Measurements from ENCODE around the gene STRA8. TPM values are rescaled to one million over a fixed set of nuclear protein-coding genes. Genes with fewer than 3 reads are reported as not detected.
A peak's percentile ranks its signal among the peaks of the same experiment; 100 is the strongest.
"Not testable (repeated sequence)": the region's sequence is repeated elsewhere in the genome, so short reads cannot be mapped to it uniquely, and the experiment has no call there.

STRA8 gene
- total RNA-seq, 4 donors from 2014 or later, result not detected

GRCh38 chr7:135209225-135209834, 24.3 kb upstream of the STRA8 start:
- Histone ChIP-seq H3K27ac (no peak overlapping the region), H3K4me1 (peaks cover 0 to 22% (median 1%) of the 10 kb centered on the region in 4 donors), H3K36me3 (peaks cover 0 to 12% (median 0%) of the 10 kb centered on the region in 3 donors), H3K4me3 (no peak overlapping the region), H3K27me3 (no peaks in the 10 kb centered on the region), H3K9me3 (no peaks in the 10 kb centered on the region)
- TF ChIP-seq POLR2A (IDR thresholded peaks at IDR 0.05), result no peak
- TF ChIP-seq, protein P1, sequence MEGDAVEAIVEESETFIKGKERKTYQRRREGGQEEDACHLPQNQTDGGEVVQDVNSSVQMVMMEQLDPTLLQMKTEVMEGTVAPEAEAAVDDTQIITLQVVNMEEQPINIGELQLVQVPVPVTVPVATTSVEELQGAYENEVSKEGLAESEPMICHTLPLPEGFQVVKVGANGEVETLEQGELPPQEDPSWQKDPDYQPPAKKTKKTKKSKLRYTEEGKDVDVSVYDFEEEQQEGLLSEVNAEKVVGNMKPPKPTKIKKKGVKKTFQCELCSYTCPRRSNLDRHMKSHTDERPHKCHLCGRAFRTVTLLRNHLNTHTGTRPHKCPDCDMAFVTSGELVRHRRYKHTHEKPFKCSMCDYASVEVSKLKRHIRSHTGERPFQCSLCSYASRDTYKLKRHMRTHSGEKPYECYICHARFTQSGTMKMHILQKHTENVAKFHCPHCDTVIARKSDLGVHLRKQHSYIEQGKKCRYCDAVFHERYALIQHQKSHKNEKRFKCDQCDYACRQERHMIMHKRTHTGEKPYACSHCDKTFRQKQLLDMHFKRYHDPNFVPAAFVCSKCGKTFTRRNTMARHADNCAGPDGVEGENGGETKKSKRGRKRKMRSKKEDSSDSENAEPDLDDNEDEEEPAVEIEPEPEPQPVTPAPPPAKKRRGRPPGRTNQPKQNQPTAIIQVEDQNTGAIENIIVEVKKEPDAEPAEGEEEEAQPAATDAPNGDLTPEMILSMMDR (IDR thresholded peaks at IDR 0.05), result no peak
- no peak for DNase-seq

DNA sequence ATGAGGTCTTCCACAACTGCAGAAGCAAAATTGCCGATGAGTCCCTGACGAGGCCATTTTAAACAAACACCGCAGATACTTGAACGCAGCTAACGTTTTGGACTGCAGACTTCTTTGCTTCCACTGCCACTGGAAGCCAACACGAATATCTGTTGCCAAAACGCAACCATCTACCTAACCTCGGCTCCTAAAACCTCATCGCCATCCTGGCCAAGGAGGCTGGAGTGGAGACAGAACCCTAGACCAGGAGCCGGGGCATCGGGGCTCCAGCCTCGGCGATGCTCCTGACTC, 22.8 kb upstream of the STRA8 start:
- Histone ChIP-seq H3K36me3 (peaks cover 0 to 3% (median 0%) of the 10 kb centered on the region in 3 donors), H3K9me3 (no peaks in the 10 kb centered on the region), H3K4me3 (peak overlapping the region; percentile 60 to 87 (median 74)), H3K4me1 (peaks cover 0 to 22% (median 1%) of the 10 kb centered on the region in 4 donors), H3K27me3 (no peaks in the 10 kb centered on the region), H3K27ac (peak overlapping the region; percentile 67 to 90 (median 83))
- DNase-seq, result peak in 1 of 3 donors; percentile 29
- TF ChIP-seq, protein P1 (IDR thresholded peaks at IDR 0.05), result no peak
- no peak for TF ChIP-seq POLR2A (IDR thresholded peaks at IDR 0.05)

GRCh38 chr7:135211179-135211945, 22.3 kb upstream of the STRA8 start, which contains the start of gene WDR91:
Gene WDR91 (minus strand): TSS chr7:135211526. CDS start chr7:135211502, 24 bp downstream.
- peaks cover 0 to 22% (median 1%) of the 10 kb centered on the region in 4 donors for H3K4me1 ChIP-seq
- H3K36me3 ChIP-seq, result no peaks in the 10 kb centered on the region
- H3K27ac ChIP-seq, result peak within 1 kb of the TSS; percentile 67 to 90 (median 83)
- no peaks in the 10 kb centered on the region for H3K27me3 ChIP-seq
- peak; percentile 38 to 78 for TF ChIP-seq POLR2A (IDR thresholded peaks at IDR 0.05)
- TF ChIP-seq, protein P1 (IDR thresholded peaks at IDR 0.05), result peak in 1 of 6 experiments; percentile 17
- peak; percentile 94 to 99 (median 98) for DNase-seq
- H3K9me3 ChIP-seq, result no peaks in the 10 kb centered on the region
- H3K4me3 ChIP-seq, result peak within 1 kb of the TSS; percentile 60 to 87 (median 74)

DNA sequence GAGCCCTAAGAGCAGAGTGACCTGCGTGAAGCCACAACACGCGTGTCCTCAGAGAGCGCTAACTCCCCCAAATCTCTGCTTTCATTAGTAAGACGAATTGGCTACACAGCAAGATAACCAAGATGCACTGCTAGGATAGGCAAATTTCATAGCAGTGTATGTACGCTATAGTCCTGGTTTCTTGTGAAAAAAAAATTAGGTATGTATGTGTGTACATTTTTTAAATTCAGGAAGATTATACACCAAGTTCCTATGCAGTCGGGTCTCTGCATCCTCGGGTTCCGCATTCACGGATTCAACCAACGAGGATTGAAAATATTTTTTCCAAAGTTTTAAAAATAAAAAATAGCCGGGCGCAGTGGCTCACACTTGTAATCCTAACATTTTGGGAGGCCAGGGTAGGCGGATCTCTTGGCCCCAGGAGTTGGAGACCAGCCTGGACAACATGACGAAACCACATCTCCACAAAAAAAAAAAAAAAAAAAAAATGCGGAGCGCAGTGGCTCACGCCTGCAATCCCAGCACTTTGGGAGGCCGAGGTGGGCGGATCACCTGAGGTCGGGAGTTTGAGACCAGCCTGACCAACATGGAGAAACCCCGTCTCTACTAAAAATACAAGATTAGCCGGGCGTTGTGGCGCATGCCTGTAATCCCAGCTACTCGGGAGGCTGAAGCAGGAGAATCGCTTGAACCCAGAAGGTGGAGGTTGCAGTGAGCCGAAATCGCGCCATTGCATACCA, 21.5 kb upstream of the STRA8 start:
- peak overlapping the region; percentile 60 to 87 (median 74) for H3K4me3 ChIP-seq
- H3K9me3 ChIP-seq, H3K27me3 ChIP-seq, H3K36me3 ChIP-seq: not testable (repeated sequence)
- H3K4me1 ChIP-seq, result peaks cover 0 to 22% (median 1%) of the 10 kb centered on the region in 4 donors
- H3K27ac ChIP-seq, result peak overlapping the region; percentile 67 to 90 (median 83)
- DNase-seq, result peak in 1 of 3 donors; percentile 22

DNA sequence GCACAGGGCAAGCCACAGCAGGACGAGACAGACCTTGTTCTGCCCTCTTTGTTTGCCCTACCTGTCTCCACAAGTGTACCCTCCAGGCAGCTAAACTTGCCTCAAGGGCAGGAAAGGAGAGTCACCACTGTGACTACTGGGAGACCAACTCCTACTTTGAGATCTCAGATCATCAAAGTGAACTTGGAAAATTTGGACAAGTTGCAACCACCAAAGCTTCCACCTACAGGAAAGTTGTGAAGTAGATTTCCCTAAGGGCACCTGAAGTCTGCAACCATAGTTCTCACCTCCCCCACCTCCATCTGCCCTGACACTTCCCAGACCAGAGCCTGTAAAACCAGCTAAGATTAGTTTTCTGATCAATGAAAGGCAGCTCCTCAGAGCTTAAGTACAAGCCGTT, 19.8 kb upstream of the STRA8 start:
- H3K36me3 ChIP-seq, result no peaks in the 10 kb centered on the region
- no peaks in the 10 kb centered on the region for H3K9me3 ChIP-seq
- peaks cover 0 to 16% (median 1%) of the 10 kb centered on the region in 4 donors for H3K4me1 ChIP-seq
- TF ChIP-seq, protein P1 (IDR thresholded peaks at IDR 0.05), result no peak
- no peak for TF ChIP-seq POLR2A (IDR thresholded peaks at IDR 0.05)
- no peak overlapping the region for H3K4me3 ChIP-seq
- DNase-seq, result no peak
- no peaks in the 10 kb centered on the region for H3K27me3 ChIP-seq
- H3K27ac ChIP-seq, result no peak overlapping the region
